Fibroblast of mammary gland (primary cell): ENCODE data around the gene RMI2.

Experiments used
- DNase-seq: peaks from one replicate; pipeline ENCODE4 v3.0.0-alpha.2; 2010; ENCODE audit warnings: low read depth
- H3K4me3 ChIP-seq: 2 replicates; pipeline ENCODE4 v1.5.1; 2011; ENCODE audit warnings: low read depth, mild to moderate bottlenecking, low read length, moderate library complexity; ENCODE audit not compliant: control insufficient read depth
- CTCF ChIP-seq: conservative IDR thresholded peaks from 2 replicates; pipeline ENCODE4 v1.5.1; 2011; ENCODE audit warnings: low read depth, low read length, inconsistent platforms; ENCODE audit not compliant: control insufficient read depth, insufficient read depth

The RMI2 gene

GRCh38 chr16:11330526-11331237, 14.6 kb upstream of the RMI2 start:
- no peak overlapping the region for H3K4me3 ChIP-seq
- DNase-seq = no peak
- TF ChIP-seq CTCF = no peak

- H3K4me3 ChIP-seq = no peak overlapping the region
- no peak for DNase-seq
- TF ChIP-seq CTCF = no peak
Observed at GRCh38 chr16:11331967-11332366, 13.3 kb upstream of the RMI2 start.

GRCh38 chr16:11333010-11333409, 12.2 kb upstream of the RMI2 start:
- DNase-seq = no peak

GRCh38 chr16:11333702-11334101, 11.6 kb upstream of the RMI2 start:
- no peak for TF ChIP-seq CTCF
- no peak overlapping the region for H3K4me3 ChIP-seq
- DNase-seq = peak; percentile 16

More at GRCh38 chr16:11333010-11333409, 12.2 kb upstream of the RMI2 start:
- H3K4me3 ChIP-seq = no peak overlapping the region
- no peak for TF ChIP-seq CTCF

- no peak overlapping the region for H3K4me3 ChIP-seq
- DNase-seq = peak; percentile 18
- no peak for TF ChIP-seq CTCF
Observed at GRCh38 chr16:11334831-11335404, 10.3 kb upstream of the RMI2 start.

GRCh38 chr16:11339075-11339474, 6.2 kb upstream of the RMI2 start:
- TF ChIP-seq CTCF = no peak
- H3K4me3 ChIP-seq = no peak overlapping the region
- no peak for DNase-seq
